PC-9 (cell line): ENCODE results near the gene TP53AIP1. TPM values are rescaled to one million over a fixed set of nuclear protein-coding genes. Genes with fewer than 3 reads are reported as not detected.

Experiments
- BruUV-seq: library from RNA; stranded (reverse); fragments of 400-500 nt; replicated peaks from 2 replicates; lab custom pipeline; 2021; lab: Mats Ljungman, UMichigan
- CTCF ChIA-PET: fragments of 300-600 bp; sonication (Branson Sonifier 250); formaldehyde crosslinking; loops from one replicate; lab custom pipeline; 2022; ENCODE audit warnings: antibody characterized with exemption; lab: Charles Lee
- POLR2A ChIA-PET: fragments of 300-600 bp; sonication (Branson Sonifier 250); formaldehyde crosslinking; loops from one replicate; lab custom pipeline; 2022; ENCODE audit warnings: antibody characterized with exemption; ENCODE audit not compliant: unreplicated experiment; lab: Charles Lee
- DNase-seq, 2 experiments: peaks; one replicate each; pipeline versions ENCODE4 v3.0.0 to v3.0.0-alpha.2; 2015 to 2022; ENCODE audit warnings: mixed read lengths in 1 of 2
- H2AFZ ChIP-seq: fragments of 200-600 bp; sonication (generic); 2 replicates; pipeline ENCODE4 v1.8.1; 2017; ENCODE audit warnings: antibody characterized with exemption
- H3F3A ChIP-seq: fragments of 200-600 bp; sonication (generic); 2 replicates; pipeline ENCODE4 v1.8.1; 2017; ENCODE audit warnings: antibody characterized with exemption, mild to moderate bottlenecking, low read depth; ENCODE audit not compliant: insufficient read depth
- H3K27ac ChIP-seq: fragments of 200-600 bp; sonication (generic); 2 replicates; pipeline ENCODE4 v1.6.1; 2016; ENCODE audit warnings: mixed run types
- H3K27me3 ChIP-seq: fragments of 200-600 bp; sonication (generic); 2 replicates; pipeline ENCODE4 v1.6.1; 2016; ENCODE audit warnings: low read depth, mixed run types; ENCODE audit not compliant: insufficient read depth
- H3K36me3 ChIP-seq: fragments of 200-600 bp; sonication (generic); 2 replicates; pipeline ENCODE4 v1.6.1; 2016; ENCODE audit warnings: low read depth, mixed run types
- H3K4me1 ChIP-seq: fragments of 200-600 bp; sonication (generic); replicated peaks from 2 replicates; pipeline ENCODE4 v1.6.1; 2016; ENCODE audit warnings: mixed run types; ENCODE audit not compliant: insufficient read depth
- H3K4me2 ChIP-seq: fragments of 200-600 bp; sonication (generic); 2 replicates; pipeline ENCODE4 v1.6.1; 2017; ENCODE audit warnings: mixed run types
- H3K4me3 ChIP-seq: fragments of 200-600 bp; sonication (generic); 2 replicates; pipeline ENCODE4 v1.6.1; 2016; ENCODE audit warnings: mixed run types
- H3K79me2 ChIP-seq: fragments of 200-600 bp; sonication (generic); 2 replicates; pipeline ENCODE4 v1.6.1; 2017; ENCODE audit warnings: low read depth, mixed run types
- H3K9me2 ChIP-seq: fragments of 200-600 bp; sonication (generic); 2 replicates; pipeline ENCODE4 v1.8.1; 2017; ENCODE audit warnings: mild to moderate bottlenecking; ENCODE audit not compliant: insufficient read depth
- H3K9me3 ChIP-seq: fragments of 200-600 bp; sonication (generic); 2 replicates; pipeline ENCODE4 v1.8.1; 2016; ENCODE audit warnings: low read depth; ENCODE audit not compliant: insufficient read depth
- H4K20me1 ChIP-seq: fragments of 200-600 bp; sonication (generic); 2 replicates; pipeline ENCODE4 v1.8.1; 2017; ENCODE audit not compliant: insufficient read depth
- CTCF ChIP-seq: fragments of 200-600 bp; sonication (generic); conservative IDR thresholded peaks from 2 replicates; pipeline ENCODE4 v1.6.1; 2017; ENCODE audit warnings: mixed run types, antibody characterized with exemption, mild to moderate bottlenecking, moderate library complexity
- EZH2 ChIP-seq: fragments of 200-600 bp; sonication (generic); IDR thresholded peaks from 2 replicates; pipeline ENCODE4 v1.8.0; 2017; ENCODE audit warnings: antibody characterized with exemption, low read depth
- intact Hi-C: fragments of 100-400 bp; cut with micrococcal nuclease; formaldehyde crosslinking; loops from one replicate; pipeline ENCODE4 v1.10.0; 2022; ENCODE audit not compliant: unreplicated experiment
- total RNA-seq: library from RNA; stranded (reverse); gene quantifications from 2 replicates; pipeline ENCODE4 v1.2.3, GENCODE V29; 2021

TP53AIP1 gene
- total RNA-seq, 1 experiment from 2014 or later = not detected

GRCh38 chr11:128894286-128894681, 48.4 kb downstream of the TP53AIP1 start:
- Histone ChIP-seq H3K4me3 (no peak overlapping the region), H3K79me2 (no peaks in the 10 kb centered on the region), H3F3A (no peaks in the 10 kb centered on the region), H3K4me2 (no peak overlapping the region), H3K36me3 (no peaks in the 10 kb centered on the region), H3K4me1 (no peaks in the 10 kb centered on the region), H2AFZ (no peak overlapping the region), H3K9me3 (no peaks in the 10 kb centered on the region), H3K27ac (no peak overlapping the region), H3K27me3 (peaks cover 16% of the 10 kb centered on the region; the same call in 1 of the 2 replicates), H4K20me1 (no peaks in the 10 kb centered on the region), H3K9me2 (no peaks in the 10 kb centered on the region)
- no TSS peak for BruUV-seq
- DNase-seq = no peak
- POLR2A ChIA-PET = no interaction called here
- CTCF ChIA-PET = interaction anchor here (0.6 kb wide), 1 partner anchor 684 kb away, joined by 3 read pairs; no protein-coding TSS in a partner anchor
- TF ChIP-seq EZH2 = no peak
- TF ChIP-seq CTCF = no peak
- intact Hi-C loops = no loop called here

GRCh38 chr11:128893578-128894285, 48.9 kb downstream of the TP53AIP1 start:
- Histone ChIP-seq H4K20me1 (no peaks in the 10 kb centered on the region), H3K27ac (no peak overlapping the region), H3F3A (no peaks in the 10 kb centered on the region), H3K4me2 (no peak overlapping the region), H3K36me3 (no peaks in the 10 kb centered on the region), H3K79me2 (no peaks in the 10 kb centered on the region), H3K9me3 (no peaks in the 10 kb centered on the region), H3K4me3 (no peak overlapping the region), H3K27me3 (peaks cover 19% of the 10 kb centered on the region; the same call in 1 of the 2 replicates), H3K9me2 (no peaks in the 10 kb centered on the region), H2AFZ (no peak overlapping the region), H3K4me1 (no peaks in the 10 kb centered on the region)
- no peak for DNase-seq
- CTCF ChIA-PET = interaction anchor here (0.6 kb wide), 1 partner anchor 685 kb away, joined by 3 read pairs; no protein-coding TSS in a partner anchor
- BruUV-seq = no TSS peak
- no peak for TF ChIP-seq CTCF
- no peak for TF ChIP-seq EZH2
- intact Hi-C loops = no loop called here
- POLR2A ChIA-PET = no interaction called here

- ChIA-PET CTCF (interaction anchor here (1.2 kb wide), 1 partner anchor 64 kb away, joined by 5 read pairs; no protein-coding TSS in a partner anchor), POLR2A (no interaction called here)
- intact Hi-C loops = no loop called here
- Histone ChIP-seq H3K27ac (no peak overlapping the region), H3K9me3 (no peaks in the 10 kb centered on the region), H3K9me2 (no peaks in the 10 kb centered on the region), H3K4me3 (no peak overlapping the region), H3K36me3 (no peaks in the 10 kb centered on the region), H3K4me1 (no peaks in the 10 kb centered on the region), H3F3A (no peaks in the 10 kb centered on the region), H3K27me3 (peaks cover 19% of the 10 kb centered on the region; the same call in 1 of the 2 replicates), H3K79me2 (no peaks in the 10 kb centered on the region), H3K4me2 (no peak overlapping the region), H4K20me1 (no peaks in the 10 kb centered on the region), H2AFZ (no peak overlapping the region)
- TF ChIP-seq EZH2 = no peak
- no peak for TF ChIP-seq CTCF
- DNase-seq = no peak
- no TSS peak for BruUV-seq
Measured at GRCh38 chr11:128892866-128893565, 49.7 kb downstream of the TP53AIP1 start.
